Right atrium auricular region (tissue), 2 donors: ENCODE results near the gene PPP1CA. TPM values are rescaled to one million over a fixed set of nuclear protein-coding genes. Genes with fewer than 3 reads are reported as not detected.

Experiments used
- DNase-seq: peaks from one replicate; pipeline ENCODE4 v3.0.0-alpha.2; 2019; ENCODE audit warnings: low spot score
- H3K27ac ChIP-seq, 2 donors: fragments of 200-600 bp; sonication (generic); 1 replicate in 1 of 2; 2 replicates in 1 of 2; pipeline ENCODE4 v1.5.1; 2016 to 2019
- H3K27me3 ChIP-seq, 2 donors: fragments of 200-600 bp; sonication (generic); one replicate each; pipeline versions ENCODE4 v1.5.1 to v1.6.0; 2017 to 2019
- H3K36me3 ChIP-seq: fragments of 200-600 bp; sonication (generic); one replicate; pipeline ENCODE4 v1.5.1; 2016
- H3K4me1 ChIP-seq, 2 donors: fragments of 200-600 bp; sonication (generic); one replicate each; pipeline versions ENCODE4 v1.5.1 to v1.6.0; 2017 to 2019
- H3K4me3 ChIP-seq, 2 donors: fragments of 200-600 bp; sonication (generic); 1 replicate in 1 of 2; 2 replicates in 1 of 2; pipeline ENCODE4 v1.5.1; 2017 to 2019; ENCODE audit warnings: mild to moderate bottlenecking in 1 of 2, moderate library complexity in 1 of 2
- H3K9me3 ChIP-seq, 2 donors: fragments of 200-600 bp; sonication (generic); one replicate each; pipeline ENCODE4 v1.5.1; 2019
- CTCF ChIP-seq, 2 donors: fragments of 200-600 bp; sonication (generic); IDR thresholded peaks; one replicate each; pipeline ENCODE4 v1.5.1; 2019; ENCODE audit warnings: antibody characterized with exemption in 2 of 2
- total RNA-seq, 2 donors: library from RNA; depleted of rRNA; stranded (reverse); fragments of >200 nt; gene quantifications; one replicate each; pipeline ENCODE4 v1.1.0, GENCODE V29; 2016

PPP1CA gene
- total RNA-seq, 2 donors from 2014 or later: 97.8 to 112 TPM

- H3K27me3 ChIP-seq: no peaks in the 10 kb centered on the region
- no peaks in the 10 kb centered on the region for H3K9me3 ChIP-seq
- peak overlapping the region; percentile 95 for H3K27ac ChIP-seq
- TF ChIP-seq CTCF (IDR thresholded peaks at IDR 0.05): no peak
- peaks cover 33% of the 10 kb centered on the region for H3K36me3 ChIP-seq
- H3K4me1 ChIP-seq: peaks cover 0 to 33% of the 10 kb centered on the region in 2 donors
- H3K4me3 ChIP-seq: peak overlapping the region; percentile 79 to 93
- no peak for DNase-seq
These were observed 640 bp downstream of the PPP1CA start for GRCh38 chr11:67400942-67401494.

DNA sequence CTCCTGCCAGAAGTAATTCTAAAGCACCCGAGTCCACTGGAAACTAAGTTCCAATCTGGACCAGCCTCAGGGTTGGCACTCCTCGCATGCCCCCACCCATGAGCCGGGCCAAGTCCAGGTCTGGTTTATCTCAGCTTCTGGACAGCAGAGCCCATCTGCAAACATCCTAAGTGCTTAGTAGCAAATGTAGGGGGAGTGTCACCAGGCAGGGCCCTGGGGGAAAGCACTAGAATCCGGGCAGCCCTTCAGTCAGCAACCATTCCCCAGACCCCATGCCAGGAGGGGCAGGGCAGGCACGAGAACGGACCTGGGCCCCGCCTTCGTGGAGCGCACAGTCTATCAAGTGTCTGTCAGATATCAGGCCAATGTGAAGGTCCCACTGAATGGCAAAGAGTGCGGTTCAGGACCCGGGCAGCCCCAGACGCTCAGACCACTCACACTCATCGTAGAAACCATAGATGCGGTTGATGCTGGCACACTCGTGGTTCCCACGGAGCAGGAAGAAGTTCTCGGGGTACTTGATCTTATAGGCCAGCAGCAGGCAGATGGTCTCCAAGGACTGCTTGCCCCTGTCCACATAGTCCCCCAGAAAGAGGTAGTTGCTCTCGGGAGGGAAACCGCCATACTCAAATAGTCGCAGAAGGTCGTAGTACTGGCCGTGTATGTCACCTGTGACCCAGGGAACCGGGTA is 1.3 kb downstream of the PPP1CA start:
- no peak for DNase-seq
- Histone ChIP-seq H3K27ac (peak overlapping the region; percentile 95), H3K4me1 (peaks cover 0 to 33% of the 10 kb centered on the region in 2 donors), H3K9me3 (no peaks in the 10 kb centered on the region), H3K4me3 (peak overlapping the region; percentile 79 to 93), H3K27me3 (no peaks in the 10 kb centered on the region), H3K36me3 (peaks cover 36% of the 10 kb centered on the region)
- no peak for TF ChIP-seq CTCF (IDR thresholded peaks at IDR 0.05)

DNA sequence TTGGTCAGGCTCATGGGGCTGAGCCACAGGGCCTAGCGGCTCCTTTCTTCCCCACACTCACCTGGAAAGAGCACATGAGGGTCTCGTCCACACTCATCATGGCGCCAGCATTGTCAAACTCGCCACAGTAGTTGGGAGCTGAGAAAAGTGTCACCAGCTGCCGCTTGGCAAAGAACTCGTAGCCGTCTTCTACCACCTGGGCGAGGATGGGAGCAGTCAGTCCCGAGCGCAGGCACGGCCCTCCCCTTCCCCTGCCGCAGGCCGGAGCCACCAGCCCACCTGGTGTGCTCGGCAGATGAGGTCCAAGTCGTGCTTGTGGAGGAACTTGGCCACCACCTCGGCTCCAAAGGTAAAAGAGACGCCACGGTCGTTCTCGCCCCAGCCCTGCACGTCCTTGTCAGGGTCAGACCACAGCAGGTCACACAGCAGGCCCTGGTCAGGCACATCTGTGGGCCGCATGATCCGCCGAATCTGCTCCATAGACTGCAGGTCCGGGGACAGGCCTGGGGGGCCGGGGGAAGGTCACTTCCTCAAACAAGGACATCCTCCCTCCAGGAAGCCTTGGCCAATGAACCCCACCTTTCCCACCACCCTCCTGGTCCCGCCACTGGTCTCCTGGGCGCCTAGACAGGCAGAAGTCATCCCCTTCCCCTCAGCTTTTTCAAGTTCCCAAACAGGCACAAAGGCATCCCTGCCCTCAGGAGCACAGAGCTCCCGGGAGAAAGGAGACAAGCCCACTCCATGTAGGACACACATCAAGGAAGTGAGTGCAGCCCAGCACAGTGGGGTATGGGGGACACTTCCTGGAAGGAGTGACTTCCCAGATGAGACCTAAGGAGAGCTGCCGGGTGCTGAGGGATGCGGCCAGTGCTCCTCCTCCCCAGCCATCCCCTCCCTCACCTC is 2.7 kb downstream of the PPP1CA start:
- DNase-seq: no peak

DNA sequence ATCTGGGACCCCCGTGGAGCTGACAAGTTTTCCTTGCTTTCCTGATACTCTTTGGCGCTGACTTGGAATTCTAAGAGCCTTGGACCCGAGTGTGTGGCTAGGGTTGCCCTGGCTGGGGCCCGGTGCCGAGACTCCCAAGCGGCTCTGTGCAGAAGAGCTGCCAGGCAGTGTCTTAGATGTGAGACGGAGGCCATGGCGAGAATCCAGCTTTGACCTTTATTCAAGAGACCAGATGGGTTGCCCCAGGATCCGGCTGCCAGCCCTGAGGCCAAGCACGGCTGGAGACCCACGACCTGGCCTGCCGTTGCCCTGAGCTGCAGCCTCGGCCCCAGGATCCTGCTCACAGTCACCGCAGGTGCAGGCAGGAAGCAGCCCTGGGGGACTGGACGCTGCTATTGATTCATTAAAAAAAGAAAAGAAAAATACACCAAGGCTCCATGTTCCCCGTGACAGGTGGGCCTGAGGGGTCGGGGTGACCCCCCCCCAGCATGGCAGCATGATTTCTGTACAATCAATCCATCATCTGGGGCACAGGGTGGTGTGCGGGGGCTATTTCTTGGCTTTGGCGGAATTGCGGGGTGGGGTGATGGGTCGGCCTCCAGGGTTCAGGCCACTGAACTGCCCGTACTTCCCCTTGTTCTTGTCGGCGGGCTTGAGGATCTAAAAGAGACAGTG is 3.5 kb downstream of the PPP1CA start:
- Histone ChIP-seq H3K36me3 (peaks cover 37% of the 10 kb centered on the region), H3K27ac (no peak overlapping the region), H3K27me3 (no peaks in the 10 kb centered on the region), H3K4me1 (peaks cover 0 to 30% of the 10 kb centered on the region in 2 donors), H3K4me3 (no peak overlapping the region), H3K9me3 (no peaks in the 10 kb centered on the region)
- DNase-seq: no peak
- TF ChIP-seq CTCF (IDR thresholded peaks at IDR 0.05): no peak

More for the DNA sequence above, 2.7 kb downstream of the PPP1CA start:
- Histone ChIP-seq H3K27me3 (no peaks in the 10 kb centered on the region), H3K4me3 (no peak overlapping the region), H3K36me3 (peaks cover 37% of the 10 kb centered on the region), H3K4me1 (peaks cover 0 to 33% of the 10 kb centered on the region in 2 donors), H3K9me3 (no peaks in the 10 kb centered on the region), H3K27ac (no peak overlapping the region)
- no peak for TF ChIP-seq CTCF (IDR thresholded peaks at IDR 0.05)

DNA sequence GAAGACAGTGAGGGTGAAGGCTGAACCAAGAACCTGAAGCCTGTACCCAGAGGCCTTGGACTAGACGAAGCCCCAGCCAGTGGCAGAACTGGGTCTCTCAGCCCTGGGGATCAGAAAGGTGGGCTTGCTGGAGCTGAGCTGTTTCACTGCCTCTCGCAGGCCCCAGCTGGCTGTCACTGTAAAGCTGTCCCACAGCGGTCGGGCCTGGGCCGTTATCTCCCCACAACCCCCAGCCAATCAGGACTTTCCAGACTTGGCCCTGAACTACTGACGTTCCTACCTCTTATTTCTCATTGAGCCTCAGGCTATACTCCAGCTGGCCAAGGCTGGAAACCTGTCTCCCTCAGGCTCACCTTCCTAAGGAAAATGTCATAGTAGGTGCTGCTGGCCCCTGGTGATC is 4.1 kb downstream of the PPP1CA start:
- H3K9me3 ChIP-seq: no peaks in the 10 kb centered on the region
- H3K27me3 ChIP-seq: no peaks in the 10 kb centered on the region
- H3K4me1 ChIP-seq: peaks cover 0 to 31% of the 10 kb centered on the region in 2 donors
- no peak overlapping the region for H3K27ac ChIP-seq
- DNase-seq: no peak
- H3K36me3 ChIP-seq: peaks cover 37% of the 10 kb centered on the region
- TF ChIP-seq CTCF (IDR thresholded peaks at IDR 0.05): no peak
- H3K4me3 ChIP-seq: no peak overlapping the region
